C4-2B (cell line): ENCODE data around the gene SEZ6L2.

Experiments used
- ZFX ChIP-seq: fragments of 450-650 bp; IDR thresholded peaks from 2 replicates; pipeline ENCODE4 v1.6.1; 2017
- TF ChIP-seq, protein P1 (sequence below): fragments of 450-650 bp; conservative IDR thresholded peaks from 2 replicates; pipeline ENCODE4 v1.5.1; 2017; ENCODE audit warnings: mild to moderate bottlenecking

- TF ChIP-seq, protein P1, sequence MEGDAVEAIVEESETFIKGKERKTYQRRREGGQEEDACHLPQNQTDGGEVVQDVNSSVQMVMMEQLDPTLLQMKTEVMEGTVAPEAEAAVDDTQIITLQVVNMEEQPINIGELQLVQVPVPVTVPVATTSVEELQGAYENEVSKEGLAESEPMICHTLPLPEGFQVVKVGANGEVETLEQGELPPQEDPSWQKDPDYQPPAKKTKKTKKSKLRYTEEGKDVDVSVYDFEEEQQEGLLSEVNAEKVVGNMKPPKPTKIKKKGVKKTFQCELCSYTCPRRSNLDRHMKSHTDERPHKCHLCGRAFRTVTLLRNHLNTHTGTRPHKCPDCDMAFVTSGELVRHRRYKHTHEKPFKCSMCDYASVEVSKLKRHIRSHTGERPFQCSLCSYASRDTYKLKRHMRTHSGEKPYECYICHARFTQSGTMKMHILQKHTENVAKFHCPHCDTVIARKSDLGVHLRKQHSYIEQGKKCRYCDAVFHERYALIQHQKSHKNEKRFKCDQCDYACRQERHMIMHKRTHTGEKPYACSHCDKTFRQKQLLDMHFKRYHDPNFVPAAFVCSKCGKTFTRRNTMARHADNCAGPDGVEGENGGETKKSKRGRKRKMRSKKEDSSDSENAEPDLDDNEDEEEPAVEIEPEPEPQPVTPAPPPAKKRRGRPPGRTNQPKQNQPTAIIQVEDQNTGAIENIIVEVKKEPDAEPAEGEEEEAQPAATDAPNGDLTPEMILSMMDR: no peak
- TF ChIP-seq ZFX: no peak
Measured at GRCh38 chr16:29915590-29916247, 16.4 kb upstream of the SEZ6L2 start.
